ENCODE measurements around the gene ALS2.

- no peak for TF ChIP-seq POLR2A (IDR thresholded peaks at IDR 0.05)
- TF ChIP-seq, protein P1, sequence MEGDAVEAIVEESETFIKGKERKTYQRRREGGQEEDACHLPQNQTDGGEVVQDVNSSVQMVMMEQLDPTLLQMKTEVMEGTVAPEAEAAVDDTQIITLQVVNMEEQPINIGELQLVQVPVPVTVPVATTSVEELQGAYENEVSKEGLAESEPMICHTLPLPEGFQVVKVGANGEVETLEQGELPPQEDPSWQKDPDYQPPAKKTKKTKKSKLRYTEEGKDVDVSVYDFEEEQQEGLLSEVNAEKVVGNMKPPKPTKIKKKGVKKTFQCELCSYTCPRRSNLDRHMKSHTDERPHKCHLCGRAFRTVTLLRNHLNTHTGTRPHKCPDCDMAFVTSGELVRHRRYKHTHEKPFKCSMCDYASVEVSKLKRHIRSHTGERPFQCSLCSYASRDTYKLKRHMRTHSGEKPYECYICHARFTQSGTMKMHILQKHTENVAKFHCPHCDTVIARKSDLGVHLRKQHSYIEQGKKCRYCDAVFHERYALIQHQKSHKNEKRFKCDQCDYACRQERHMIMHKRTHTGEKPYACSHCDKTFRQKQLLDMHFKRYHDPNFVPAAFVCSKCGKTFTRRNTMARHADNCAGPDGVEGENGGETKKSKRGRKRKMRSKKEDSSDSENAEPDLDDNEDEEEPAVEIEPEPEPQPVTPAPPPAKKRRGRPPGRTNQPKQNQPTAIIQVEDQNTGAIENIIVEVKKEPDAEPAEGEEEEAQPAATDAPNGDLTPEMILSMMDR (IDR thresholded peaks at IDR 0.05) = no peak
Measured at GRCh38 chr2:201734111-201734510, 46.6 kb downstream of the ALS2 start.
